GM18907 (cell line): ENCODE measurements around the gene ASTN2.

Source experiments
- ATAC-seq: cut with Tn5 transposase; IDR thresholded peaks from one replicate; pipeline ENCODE4 v1.9.1; 2021; ENCODE audit warnings: mild to moderate bottlenecking, moderate library complexity; ENCODE audit not compliant: unreplicated experiment

Gene ASTN2

DNA sequence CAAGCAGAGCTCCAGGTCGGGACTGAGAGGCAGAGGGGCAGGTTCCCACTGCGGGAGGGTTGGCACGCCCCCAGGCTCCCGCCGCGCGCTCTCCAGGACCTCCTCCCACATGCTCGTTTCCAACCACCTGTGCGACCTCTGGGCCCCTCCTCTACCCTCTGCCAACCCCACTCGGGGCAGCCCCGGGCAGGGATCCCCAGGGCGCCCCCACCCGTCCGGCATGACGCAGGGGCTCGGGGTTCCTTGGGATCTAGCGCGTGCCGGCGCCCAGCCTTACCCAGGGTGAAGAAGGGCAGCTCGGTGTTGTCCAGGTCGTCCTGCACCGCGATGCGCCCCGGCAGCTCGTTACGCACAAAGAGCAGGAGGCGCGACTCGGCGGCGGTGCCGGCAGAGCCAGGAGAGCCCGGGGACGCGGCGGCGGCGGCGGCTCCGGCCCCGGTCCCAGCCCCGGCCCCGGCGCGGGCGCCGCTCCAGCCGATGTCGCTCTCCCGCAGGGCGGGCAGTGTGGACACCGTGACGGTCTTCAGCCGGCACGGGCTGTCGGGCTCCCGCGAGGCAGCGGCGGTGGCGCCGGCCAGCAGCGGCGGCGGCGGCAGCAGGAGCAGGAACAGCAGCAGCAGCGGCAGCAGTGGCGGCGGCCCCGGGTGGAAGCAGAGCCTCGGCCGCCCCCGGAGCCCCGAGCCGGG lies 494 bp downstream of the ASTN2 start:
- no peak for ATAC-seq

DNA sequence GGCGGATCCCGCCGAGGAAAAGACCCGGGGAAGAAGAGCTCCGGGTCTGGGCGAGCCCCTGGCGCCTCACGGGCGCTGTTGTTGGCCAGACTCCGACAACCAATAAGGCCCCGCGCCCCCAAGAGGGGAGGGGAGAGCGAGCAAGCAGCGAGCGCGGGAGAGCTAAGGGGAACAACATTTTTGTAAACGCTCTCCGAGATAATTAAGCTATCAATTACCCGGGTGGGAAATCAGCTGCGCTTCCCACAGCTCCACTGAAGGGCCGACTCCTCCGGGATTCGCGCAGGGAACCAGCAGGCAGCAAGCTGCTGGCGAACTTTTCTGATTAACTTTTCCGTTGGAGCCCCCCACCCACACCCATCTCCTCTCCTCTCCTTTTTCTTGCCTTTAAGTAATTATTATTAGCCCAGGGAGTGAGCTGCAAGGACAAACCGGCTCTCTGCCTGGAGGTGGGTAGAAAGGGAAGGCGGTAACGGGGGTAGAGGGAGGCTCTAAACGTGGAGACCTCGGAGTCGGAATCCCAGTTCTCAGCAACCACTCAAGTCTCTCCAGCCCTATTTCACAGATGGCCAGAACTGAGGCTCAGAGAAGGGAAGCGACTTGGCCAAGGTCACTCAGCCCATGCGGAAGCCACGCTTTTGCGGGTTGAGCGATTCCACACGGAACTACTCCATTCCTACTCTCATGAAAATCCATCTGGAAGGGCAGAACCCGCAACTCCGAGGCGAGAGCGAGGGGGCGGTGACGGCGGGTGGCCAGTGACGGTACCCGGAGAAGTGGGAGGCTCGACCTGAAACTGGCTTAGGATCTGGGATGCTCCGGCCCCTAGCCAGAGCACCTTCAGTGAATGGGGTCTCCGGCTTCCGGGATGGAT lies 1.3 kb downstream of the ASTN2 start:
- no peak for ATAC-seq

DNA sequence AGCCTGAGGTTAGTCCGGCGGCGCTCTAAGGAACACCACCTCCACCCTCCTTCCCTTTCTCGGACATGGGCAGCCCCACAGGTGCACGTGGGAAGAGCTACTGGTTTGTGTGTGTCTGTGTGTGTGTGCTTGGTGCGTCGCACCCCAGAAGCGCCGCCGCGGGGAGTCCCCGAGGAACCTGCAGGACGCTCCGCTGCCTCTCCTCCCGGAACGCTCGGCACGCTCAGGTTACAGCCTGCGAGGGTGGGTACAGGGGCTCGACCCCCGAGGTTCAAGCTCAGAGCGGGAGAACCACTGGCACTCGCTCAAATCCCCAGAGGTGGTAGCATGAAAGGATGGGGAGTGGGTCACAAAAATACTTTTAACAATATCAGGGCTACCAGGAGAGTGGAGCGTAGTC lies 2.0 kb downstream of the ASTN2 start:
- ATAC-seq = no peak

DNA sequence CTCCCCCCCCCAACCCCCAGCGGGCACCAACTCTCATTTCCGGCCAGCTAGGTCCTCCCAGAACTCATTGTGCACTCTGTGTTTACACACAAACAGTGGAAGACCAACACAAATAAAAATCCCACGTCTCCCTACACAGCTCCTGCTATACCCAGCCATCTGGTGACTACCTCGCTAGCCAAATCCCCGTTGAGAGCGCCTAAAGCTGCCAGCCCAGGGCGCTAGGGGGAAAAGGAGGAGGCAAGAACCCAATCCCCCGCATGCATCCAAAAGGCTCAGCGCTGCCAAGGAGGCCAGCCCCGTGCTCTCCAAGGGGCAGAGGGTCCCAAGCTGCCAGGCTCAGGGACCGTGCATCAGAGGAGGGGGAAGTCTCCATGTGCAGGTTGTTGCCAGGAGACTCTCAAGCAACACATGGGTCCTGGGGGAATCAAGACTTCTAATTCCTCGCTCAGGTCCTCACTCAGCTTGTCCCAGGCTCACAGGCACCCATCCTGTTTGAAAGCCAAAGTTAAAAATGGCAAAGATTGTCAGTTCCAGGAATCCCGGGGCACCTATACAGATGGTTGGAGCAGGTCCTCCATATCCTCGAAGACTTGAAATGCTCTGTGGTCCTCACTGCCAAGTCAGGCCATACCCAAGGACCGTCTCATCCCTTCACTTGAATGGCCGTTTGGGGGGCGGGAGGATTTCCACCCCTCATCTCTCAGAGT lies 2.7 kb downstream of the ASTN2 start:
- no peak for ATAC-seq

DNA sequence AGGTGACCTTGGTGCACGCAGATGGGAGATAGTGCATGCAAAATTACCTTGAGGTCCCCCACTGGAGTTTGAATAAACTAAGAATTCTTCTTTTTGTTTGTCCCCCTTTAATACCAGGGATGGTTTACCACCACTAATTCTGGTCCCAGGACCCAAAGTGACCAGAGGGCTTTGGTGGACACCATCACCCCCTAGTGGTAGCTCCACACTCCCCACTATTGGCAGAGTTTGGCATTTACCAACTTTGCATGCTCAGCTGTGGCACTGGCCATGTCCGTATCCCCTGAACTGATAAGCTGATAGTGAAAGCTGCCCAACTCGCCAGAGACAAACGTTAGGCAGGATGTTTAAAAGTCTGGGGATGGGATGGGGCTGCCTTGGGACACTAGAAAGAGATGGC lies 3.3 kb downstream of the ASTN2 start:
- peak; percentile 46 for ATAC-seq

DNA sequence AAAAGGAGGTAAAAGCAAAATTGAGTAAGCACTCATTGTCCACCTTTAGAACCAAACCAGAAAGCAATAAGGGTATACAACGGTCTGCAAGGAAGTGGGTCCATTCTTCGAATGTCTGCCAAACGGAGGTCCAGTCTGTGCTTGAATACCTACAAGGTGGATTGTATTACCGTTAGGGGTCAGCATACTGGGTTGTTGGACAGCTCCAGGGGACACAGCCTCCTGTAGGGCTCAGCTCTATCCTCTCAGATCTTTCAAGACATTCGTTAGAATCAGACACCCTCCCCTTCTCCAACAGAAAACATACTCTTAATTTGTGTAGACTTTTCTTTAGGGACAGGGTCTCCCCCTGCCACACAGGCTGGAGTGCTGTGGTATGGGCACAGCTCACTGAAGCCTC lies 5.5 kb downstream of the ASTN2 start:
- no peak for ATAC-seq

DNA sequence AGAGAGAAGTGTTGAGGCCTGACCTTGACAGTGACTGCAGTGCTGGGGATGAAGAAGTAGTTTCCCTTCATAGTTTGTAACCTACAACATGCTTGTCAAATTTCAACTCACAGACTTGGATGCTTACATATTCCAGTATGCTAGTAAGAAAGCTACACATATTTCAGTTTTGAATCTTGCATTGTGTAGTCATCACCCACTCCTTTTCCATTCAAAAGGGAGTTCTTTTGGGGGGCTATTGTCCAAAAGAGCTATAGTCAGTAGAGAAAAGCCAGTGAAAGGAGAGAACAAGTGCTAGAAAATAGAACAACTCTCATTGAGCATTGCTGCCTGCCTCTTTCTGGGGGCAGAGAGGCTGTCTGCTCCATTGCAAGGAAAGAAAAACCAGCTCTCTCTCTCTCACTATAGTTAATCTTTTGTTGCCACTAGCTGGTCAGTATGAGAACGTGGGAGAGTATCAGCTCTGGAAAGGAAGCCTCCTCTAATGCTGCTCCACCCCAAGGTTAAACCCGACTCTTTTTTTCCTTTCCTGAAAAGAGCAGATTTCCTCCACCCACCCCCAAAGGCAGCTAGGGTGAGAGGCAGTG lies 7.3 kb downstream of the ASTN2 start:
- ATAC-seq = no peak

DNA sequence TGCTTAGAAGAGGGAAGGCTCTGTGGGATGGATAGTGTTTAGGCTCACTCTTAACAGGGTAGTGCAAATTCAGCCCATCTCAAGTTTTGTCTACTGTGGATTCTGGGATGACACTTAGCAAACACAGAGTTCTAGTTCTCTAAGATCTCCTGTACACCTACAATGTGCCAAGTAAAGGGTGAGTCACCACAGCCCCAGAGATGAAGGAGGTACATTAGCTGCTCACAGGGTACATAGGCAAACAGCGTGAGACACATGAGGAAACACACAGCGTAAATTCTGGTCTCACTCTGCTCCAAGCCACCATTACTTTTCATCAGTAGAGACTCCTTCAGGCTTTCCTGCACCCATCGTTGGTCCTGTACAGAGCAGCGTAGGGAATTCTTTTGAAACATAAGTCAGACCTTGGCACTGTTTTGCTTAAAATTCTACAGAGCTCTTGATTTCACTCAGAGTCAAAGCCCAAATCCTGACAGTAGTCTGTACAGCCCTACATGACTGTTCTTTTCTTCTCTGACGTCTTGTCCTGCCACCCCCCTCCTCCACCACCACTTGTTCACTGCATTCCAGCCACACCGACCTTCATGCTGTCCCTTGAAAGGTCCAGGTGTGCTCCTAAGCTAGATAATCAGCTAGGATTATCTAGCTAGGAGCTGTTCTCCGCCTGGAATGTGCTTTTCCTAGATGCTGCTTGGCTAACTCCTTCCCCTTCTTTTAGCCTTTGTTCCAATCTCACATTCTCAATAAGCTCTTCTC lies 8.7 kb downstream of the ASTN2 start:
- no peak for ATAC-seq

DNA sequence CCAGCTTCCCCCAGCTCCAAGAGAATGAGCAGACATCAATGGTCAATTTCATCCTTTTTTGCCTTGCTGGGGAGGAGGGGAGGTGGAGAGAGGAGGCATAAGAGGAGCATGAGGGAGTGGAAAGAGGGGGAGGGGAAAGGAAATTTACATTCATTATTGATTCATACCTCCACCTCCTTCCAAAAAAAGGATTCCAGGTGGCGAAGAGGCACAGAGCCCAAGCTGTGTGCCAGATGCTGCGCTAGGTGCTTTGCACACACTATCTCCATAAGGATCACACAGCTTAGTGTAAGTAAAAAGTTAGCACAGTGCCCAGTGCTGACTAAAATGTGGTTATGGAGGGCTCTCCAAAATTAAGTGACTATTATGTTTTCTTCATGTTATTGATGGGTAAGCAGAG lies 11.0 kb downstream of the ASTN2 start:
- no peak for ATAC-seq

DNA sequence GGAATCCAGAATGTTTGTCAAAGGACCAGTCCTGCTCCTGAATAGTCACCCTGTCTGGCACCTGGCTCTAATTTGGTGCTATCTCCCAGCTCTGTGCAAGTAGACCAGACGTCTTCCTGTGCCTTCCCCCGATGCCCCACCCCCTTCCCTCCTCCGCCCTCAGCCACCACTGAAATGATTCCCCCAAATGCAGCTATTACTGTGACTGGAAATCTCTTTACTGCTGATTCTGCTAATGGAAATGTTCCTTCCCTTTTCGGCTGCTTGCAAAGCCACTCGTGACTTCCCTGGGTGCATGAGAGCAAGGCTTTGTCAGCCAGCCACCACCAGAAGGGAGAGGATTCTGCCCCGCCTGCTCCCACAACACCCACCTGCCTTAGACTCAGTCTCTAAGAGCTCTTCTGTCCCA lies 11.4 kb downstream of the ASTN2 start:
- no peak for ATAC-seq

DNA sequence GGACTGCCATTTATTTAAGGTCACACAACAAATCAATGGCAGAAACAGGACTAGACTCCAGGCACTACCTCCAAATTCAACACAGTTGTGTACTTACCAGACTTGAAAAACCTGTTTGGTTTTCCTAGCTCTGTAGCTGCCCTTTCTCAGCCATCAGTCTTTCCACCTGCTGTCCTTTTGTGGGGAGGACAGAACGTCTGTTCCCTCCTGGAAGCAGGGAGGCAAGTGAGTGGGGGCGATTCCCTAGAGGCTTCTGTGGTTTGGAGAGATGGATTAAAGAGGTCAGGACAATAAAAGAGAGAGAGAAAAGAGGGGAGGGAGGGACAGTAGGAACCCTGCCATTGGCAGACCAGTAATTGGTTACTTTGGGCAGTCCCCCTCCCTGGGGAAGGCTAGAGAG lies 14.7 kb downstream of the ASTN2 start:
- no peak for ATAC-seq

DNA sequence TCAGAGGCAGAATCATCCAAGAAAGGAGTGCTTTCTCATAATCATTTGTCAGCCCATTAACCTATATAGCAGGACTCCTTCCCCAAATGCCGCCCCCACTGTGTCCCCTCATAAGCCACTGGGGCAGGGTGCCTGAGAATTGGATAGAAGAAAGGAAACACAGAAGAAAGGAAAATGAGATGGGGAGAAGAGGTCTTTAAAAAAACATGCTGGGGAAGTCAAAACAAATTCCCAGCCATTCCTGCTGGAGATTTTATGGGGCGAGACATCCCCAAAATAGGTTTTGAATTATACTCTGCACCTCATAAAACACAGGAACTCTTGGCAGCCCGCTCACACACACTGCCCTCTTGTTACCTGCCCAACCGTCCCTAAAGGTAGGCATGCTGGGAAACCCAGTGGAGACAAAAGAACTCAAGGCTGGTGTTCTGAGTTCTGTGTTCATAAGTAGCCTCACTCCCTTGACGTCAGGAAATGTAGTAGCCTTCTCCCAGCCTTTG lies 19.7 kb downstream of the ASTN2 start:
- ATAC-seq = no peak

DNA sequence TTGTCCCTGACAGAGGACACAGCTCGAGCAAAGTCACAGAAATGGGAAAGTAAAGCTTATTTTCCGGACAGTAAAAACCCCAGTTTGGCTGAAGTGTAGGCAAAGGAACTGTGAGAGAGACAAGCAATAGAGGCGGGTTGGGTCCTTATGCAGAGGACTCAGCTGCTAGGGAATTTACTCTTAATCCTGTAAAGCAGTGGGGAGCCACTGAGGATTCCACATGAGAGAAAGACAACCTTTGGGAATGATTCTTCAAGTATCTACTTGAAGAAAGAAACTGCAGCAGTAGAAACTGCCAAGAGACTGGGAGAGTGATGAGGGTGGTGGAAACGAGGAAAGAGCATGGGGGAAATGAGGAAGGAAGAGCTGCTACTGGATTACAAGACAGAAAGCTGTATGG lies 20.2 kb downstream of the ASTN2 start:
- ATAC-seq = no peak

DNA sequence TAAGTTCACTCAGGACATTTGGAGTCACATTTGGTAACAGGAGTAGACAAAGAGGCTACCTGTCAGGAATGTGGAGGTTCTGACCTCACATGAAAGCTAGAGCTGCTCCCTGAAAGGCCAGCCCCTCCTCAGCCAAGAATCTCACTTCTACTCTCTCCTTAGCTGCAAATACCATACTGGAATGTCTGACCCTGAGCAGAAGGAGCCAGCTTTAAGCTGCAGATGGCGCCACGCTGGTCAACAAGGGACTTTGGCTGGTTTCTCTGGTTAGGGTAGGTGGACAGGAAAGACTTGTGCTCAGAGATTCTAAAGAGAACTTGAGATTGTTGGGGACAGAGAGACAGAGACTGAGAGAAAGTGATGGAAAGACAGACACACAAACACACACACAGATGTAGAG lies 21.9 kb downstream of the ASTN2 start:
- ATAC-seq = no peak

DNA sequence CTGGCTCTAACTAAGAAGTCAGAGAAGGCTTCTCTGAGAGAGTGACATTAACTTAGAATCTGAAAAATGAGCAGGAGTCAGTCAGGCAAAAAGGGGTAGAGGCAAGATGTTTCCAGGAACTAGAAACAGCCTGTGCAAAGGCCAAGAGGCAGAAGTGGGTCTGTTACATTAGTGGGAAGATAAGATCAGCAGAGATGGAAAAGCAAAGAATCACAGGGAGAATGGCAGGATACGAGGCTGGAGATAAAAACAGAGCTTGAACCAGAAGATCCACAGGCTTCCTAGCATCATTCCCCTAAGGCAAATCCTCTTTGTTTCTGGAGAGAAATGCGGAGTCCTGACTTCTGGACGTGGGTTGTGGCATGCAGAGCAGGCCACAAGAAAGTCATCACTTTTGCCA lies 27.4 kb downstream of the ASTN2 start:
- ATAC-seq = no peak

DNA sequence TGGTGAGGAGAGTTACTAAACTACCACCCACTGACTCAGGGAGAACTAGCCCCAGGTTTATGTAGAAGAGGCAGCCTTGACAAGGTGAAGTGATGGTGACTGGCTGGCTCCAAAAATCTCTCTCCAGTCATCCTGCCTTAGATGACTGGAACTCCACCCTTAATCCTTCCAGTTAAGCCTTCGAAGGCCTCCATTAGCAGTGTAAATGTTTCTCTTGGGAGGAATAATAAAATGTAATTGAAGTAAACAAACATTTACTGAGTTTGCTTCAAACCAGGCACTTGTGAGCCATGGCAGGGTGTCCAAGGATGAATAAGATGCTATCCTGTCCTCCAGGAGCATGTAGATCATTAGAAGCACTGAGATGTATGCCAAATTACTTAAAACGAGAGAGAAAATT lies 35.5 kb downstream of the ASTN2 start:
- ATAC-seq = no peak

DNA sequence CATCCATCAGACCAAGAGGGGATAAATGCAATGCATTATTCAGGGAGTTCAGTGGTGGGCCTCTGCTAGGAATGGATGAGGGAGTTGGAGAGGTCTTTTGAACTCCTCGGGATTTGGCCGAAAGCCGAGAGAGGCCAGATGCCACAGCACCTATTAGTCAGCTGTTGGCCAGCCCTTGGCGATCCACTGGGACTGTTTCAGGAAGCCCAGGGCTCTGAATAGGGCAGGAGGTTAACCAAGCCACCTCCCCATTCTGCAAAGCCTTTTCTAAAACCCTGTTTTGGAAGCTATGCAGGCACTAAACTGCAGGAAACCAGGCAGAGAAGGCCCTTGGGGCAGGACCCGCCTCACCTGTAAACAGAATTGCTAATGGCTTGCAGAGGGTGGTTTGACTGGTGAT lies 37.8 kb downstream of the ASTN2 start:
- no peak for ATAC-seq

DNA sequence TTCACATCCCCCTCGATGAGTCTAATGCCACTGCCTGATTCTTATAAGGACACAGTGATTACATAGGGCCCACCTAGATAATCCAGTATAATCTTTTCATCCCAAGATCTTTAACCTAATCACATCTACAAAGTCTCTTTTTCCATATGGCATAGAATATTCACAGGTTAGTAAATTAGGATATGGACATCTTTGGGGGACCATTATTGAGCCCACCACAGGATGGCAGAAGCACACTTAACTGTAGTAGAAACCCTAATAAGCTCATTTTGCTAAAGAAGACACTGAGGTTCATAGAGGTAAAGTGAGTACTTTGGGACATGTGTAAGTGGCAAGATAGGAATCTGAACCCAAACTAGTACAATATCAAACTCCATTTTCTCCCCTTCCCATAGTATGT lies 38.9 kb downstream of the ASTN2 start:
- no peak for ATAC-seq

DNA sequence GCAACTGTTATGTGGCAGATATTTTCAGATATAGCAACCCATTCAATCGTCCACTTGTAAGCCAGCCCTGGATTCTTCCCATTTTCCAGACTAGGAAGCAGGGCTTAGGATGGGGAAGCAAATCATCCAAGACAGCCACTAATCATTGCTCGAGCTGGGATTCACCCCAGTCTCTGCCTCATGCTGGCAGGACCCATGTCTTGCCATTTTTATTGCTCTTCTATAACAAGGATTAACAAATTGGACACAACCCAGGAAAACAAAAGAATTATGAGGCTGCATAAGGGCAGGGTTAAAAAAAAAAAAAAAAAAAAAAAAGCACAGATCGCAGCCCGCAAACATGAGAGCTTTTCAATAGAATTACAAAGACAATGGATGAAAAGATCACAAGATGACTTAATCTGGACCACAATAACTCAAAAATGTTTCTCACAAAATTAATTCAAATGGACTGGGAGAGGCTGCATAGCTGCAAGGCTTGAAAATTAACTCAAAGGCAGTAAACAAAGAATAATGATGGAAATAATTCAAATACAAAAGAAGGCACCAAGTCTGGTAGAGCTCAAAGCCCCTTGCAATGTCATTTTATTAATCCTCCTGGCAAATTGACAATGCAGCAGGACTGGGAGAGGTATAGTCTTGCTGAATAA lies 40.7 kb downstream of the ASTN2 start:
- no peak for ATAC-seq

DNA sequence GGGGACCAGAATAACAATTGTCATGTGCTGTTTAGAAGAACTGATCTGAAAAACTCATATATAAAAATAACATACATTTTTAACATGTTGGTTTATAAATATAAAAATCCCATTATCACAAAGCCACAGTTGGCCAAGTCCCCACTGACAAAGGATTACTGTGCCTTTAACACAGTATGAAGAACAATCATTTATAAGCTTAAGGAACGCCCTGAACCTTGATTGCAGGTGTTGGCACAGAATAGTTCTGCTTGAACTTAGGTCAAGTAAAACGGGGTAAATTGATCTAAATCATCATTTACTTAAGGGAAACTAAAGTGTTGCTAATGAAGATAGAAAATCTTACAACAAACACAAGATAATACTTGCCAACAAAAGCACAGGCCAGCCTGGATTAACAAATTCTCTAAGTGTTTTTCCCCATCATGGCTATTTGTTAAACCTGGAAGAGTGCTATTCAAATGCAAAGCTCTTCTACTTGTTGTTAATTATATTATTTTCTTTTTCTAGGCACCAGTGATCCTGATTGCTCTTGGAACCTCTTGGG lies 46.1 kb downstream of the ASTN2 start:
- ATAC-seq = no peak
